HuH-7.5 (cell line): Measurements from ENCODE around the gene VAV3.
"Not testable (repeated sequence)": the region's sequence is repeated elsewhere in the genome, so short reads cannot be mapped to it uniquely, and the experiment has no call there.

ENCODE experiments used
- DNase-seq: peaks from one replicate; pipeline ENCODE4 v3.0.0; 2011; ENCODE audit warnings: low spot score

VAV3 gene

GRCh38 chr1:107680579-107680985 lies 284.4 kb downstream of the VAV3 start:
- no peak for DNase-seq

GRCh38 chr1:107679411-107679953 lies 285.5 kb downstream of the VAV3 start:
- DNase-seq = no peak

- DNase-seq = no peak
Observed at GRCh38 chr1:107678993-107679392, 286.0 kb downstream of the VAV3 start.

- DNase-seq = no peak
Observed at GRCh38 chr1:107677697-107678096, 287.3 kb downstream of the VAV3 start.

- no peak for DNase-seq
Observed at GRCh38 chr1:107674486-107674885, 290.5 kb downstream of the VAV3 start.

- DNase-seq = no peak
Observed at GRCh38 chr1:107673006-107673405, 292.0 kb downstream of the VAV3 start.

GRCh38 chr1:107670397-107671040 lies 294.5 kb downstream of the VAV3 start:
- DNase-seq = no peak

- no peak for DNase-seq
Observed at GRCh38 chr1:107669996-107670395, 295.0 kb downstream of the VAV3 start.

- no peak for DNase-seq
Observed at GRCh38 chr1:107668762-107669161, 296.2 kb downstream of the VAV3 start.

- DNase-seq = no peak
Observed at GRCh38 chr1:107666493-107666892, 298.5 kb downstream of the VAV3 start.

- no peak for DNase-seq
Observed at GRCh38 chr1:107664982-107665925, 299.7 kb downstream of the VAV3 start.

GRCh38 chr1:107662971-107663370 lies 302.0 kb downstream of the VAV3 start:
- DNase-seq = no peak

- no peak for DNase-seq
Observed at GRCh38 chr1:107661158-107661557, 303.8 kb downstream of the VAV3 start.

GRCh38 chr1:107659961-107660360 lies 305.0 kb downstream of the VAV3 start:
- no peak for DNase-seq

GRCh38 chr1:107657356-107657755 lies 307.6 kb downstream of the VAV3 start:
- DNase-seq = no peak

- no peak for DNase-seq
Observed at GRCh38 chr1:107653765-107654164, 311.2 kb downstream of the VAV3 start.

- DNase-seq = no peak
Observed at GRCh38 chr1:107653005-107653404, 312.0 kb downstream of the VAV3 start.

GRCh38 chr1:107650825-107651224 lies 314.2 kb downstream of the VAV3 start:
- not testable (repeated sequence) for DNase-seq

- no peak for DNase-seq
Observed at GRCh38 chr1:107649023-107649422, 316.0 kb downstream of the VAV3 start.

- no peak for DNase-seq
Observed at GRCh38 chr1:107648071-107648470, 316.9 kb downstream of the VAV3 start.

GRCh38 chr1:107647012-107647411 lies 318.0 kb downstream of the VAV3 start:
- DNase-seq = no peak

GRCh38 chr1:107643766-107644165 lies 321.2 kb downstream of the VAV3 start:
- DNase-seq = no peak

GRCh38 chr1:107640207-107640606 lies 324.8 kb downstream of the VAV3 start:
- no peak for DNase-seq
